GM18520 (cell line): ENCODE results near the gene PPP6R1.

Experiments used
- ATAC-seq: cut with Tn5 transposase; IDR thresholded peaks from one replicate; pipeline ENCODE4 v1.9.1; 2021; ENCODE audit not compliant: unreplicated experiment

PPP6R1 gene

DNA sequence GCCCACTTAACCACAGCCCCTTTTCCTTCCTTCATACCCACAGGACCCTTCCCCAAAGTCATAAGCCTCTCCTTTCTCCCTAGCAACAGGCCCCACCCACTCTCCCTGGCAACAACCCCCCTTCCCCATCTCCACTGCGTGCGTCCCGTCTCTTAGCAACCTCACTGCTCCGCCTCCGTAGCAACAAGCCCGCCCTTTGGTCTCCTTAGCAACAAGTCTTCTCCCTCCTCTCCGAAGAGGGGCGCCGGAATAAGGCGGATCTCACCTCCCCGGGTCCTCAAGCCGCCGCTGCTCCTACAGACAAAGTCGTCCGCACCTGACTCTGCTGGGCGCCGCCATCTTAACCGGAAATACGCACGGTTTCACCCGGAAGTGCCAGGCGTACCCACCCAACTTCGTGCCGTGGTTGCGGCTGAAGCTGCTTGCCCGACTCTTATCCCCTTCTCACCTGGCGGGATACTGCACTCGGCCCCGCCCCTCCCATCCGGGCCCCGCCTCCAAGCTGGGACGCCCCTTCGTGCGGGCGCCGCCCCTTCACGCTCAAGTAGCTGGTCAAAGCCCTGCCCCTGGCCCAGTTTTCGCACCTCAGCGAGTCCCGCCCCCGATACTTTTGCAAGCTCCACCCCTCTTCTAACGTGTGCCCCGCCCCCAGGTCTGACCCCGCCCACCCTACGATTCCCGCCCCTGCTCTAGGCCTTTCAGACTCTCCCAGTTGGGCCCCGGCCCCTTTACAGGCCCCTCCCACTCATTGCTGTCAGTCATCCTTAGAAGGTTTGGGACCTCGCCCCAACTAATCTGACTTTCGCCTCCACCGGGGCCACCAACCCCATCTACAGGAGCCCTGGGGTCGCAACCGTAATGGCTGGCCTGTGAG, 21.2 kb upstream of the PPP6R1 start, which contains the start of gene HSPBP1:
TSS of gene HSPBP1 (minus strand) at position 341 of the 874 bp plus-strand sequence. CDS start 502 bp downstream, outside the sequence.
- ATAC-seq: peak; percentile 60

DNA sequence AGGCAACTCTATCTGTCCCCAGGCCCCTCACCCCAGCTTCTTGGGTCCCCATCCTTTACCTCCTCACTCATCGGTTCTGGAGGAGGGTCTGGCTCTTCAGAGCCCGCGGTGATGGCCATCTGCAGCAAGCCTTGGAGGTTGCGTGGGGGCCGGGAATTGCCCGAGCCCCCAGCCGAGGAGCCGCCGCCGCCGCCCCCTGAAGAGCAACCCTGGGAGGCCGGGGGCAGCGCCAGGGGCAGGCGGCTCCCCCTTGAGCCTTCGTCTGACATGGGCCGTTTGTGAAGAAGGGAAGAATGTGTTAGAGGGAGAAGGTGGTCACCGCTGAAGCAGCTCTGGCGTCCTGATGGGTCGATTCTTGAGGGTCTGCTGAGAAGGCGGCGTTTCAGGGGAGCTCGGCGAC, 20.5 kb upstream of the PPP6R1 start:
- no peak for ATAC-seq

DNA sequence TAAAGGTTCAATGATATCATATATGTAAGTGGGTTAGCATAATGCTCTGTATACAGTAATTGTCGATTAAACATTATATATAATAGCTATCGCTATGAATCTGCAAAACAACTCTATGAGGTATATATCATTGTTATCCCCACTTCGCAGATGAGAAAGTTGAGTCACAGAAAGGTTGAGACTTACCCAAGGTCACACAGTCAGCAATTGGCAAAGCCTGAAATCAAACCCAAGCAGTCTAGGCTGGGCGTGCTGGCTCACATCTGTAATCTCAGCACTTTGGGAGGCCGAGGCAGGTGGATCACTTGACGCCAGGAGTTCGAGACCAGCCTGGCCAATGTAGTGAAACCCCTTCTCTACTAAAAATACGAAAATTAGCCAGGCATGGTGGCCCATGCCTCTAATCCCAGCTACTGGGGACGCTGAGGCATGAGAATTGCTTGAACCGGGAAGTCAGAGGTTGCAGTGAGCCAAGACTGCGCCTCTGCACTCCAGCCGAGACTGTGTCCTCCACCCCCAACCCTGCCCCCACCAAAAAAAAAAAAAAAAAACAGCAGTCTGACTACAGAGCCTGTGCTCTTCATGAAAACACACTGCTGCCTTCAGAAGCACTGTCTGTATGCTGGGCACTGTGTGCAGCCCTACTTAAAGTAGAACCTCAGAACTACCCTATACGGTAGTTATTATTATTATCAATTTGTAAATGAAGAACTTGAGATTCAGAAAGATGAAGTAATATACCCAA, 19.7 kb upstream of the PPP6R1 start:
- no peak for ATAC-seq

DNA sequence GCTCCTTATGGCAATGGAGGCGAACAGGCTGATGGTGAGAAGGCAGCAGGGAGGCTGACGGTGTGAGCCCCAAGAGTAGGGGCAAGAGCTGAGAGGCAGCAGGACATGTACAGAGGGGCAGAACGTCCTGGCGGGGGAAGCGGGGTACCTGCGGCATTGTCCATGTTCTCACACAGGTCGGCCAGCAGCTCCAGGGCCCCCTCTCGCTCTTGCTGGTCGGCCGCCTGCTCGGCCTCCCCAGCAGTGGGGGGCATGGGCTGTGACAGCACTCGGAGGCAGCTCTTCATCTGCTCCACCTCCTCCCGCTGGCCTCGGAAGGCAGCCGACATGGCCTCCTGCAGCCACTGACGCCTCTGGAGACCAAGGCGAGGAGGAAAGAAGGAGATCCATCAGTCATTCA, 18.7 kb upstream of the PPP6R1 start:
- no peak for ATAC-seq

DNA sequence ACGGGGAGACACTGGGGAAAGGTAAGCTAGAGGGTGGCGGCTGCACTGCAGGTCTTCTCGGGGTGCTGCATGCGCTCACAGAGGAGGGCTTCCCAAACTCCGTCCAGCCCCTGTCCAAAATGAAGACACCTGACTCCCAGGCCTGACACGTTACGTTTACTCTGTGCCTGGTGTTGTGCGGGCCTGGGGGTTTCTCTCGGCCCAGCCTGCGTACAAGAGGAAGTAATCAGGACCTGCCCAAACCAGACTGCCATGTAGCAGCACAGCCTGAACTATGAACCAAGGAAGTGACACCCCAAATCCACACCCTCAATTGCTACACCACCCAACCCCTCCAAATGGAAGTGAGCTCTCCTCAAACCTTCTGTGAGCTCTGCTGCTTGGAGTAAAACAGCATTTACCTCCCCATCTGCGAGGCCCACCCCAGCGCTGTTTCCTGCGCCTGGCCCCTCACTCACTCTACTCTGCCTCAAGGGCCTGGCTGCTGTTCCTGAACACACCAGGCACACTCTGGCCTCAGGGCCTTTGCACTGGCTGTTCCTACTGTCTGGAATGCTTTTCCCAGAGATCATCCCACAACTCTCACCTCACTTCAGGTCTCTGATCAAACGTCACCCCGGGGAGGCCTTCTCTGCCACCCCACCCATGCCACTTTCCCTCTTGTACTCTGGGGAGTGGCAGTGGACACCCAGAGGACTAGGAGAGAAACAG, 18.1 kb upstream of the PPP6R1 start:
- ATAC-seq: no peak

DNA sequence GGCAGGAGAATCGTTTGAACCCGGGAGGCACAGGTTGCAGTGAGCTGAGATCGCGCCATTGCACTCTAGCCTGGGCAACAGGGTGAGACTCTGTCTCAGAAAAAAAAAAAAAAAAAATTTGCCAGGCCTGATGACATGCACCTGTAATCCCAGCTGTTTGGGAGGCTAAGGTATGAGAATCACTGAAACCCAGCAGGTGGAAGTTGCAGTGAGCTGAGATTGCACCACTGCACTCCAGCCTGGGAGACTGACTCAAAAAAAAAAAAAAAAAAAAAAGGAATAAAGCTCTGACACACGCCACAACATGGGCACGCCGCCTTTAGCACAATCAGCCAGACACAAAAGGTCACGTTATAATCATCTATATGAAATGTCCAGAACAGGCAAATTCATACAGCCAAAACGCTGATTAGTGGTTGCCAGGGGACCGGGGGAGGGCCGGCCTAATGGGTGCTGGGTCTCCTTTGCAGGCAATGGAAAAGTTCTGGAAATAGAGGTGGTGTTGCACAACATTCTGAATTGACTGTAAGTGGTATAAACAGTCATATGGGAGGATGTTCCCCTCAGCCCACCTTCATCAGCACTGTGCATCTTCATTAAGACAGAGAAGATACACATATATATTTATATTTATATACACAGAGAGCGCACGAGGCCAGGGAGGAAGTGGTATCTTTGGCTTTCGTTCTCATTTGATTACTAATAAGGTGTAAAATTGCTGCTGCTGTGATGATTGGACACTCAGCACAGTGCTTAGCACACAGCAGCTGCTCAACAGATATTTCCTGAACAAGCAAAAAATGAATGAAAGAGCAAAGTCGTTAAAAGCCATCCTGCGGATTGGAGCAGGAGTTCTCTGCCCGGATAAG, 17.3 kb upstream of the PPP6R1 start:
- peak; percentile 44 for ATAC-seq

DNA sequence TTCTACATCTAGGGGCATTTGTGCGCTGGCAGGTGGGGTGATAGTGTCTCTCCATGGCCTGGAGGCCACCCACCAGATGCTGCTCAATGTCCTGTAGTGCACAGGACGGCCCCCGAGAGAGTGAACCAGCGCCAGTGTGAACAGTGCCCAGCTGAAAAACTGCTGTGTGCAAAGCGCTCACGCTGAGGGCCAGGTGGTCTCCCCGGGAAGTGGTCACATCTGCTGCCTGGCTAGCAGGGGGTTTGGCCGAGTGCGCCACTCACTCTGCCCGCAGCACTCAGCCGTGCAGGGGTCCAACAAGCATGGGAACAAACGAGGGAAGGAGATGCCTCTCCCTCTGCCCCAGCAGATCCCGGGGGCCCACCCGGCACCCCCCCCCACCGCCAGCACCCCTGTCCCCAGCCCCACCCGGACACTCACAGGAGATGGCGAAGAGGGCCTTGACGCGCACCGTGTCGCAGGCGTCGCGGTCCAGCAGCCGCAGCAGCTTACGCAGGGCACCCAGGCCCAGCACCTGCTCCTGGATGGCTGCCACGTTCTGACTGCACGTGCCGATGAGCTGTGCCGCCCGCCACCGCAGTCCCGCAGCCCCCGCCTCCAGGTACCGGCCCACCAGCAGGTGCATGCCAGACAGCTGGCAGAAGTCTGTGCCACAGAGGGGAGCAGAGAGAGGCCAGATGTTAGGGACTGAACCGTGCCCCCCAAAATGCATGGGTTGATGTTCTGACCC, 15.3 kb upstream of the PPP6R1 start:
- no peak for ATAC-seq

DNA sequence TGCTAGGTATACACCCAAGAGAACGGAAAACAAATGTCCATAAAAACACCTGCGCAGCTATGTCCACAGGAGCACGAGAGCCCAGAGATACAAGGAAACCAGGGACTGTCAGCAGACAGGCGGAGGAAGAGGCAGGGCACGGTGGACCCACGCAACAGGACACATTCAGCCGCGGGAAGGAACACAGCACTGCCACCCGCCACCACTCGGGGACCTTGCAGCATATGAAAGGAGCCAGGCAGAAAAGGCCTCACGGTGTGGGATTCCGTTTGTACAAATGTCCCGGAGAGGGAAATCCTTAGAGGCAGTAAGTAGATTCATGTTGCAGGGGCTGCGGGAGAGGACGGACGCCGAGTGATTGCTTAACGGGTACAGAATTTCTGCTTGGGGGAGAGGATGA, 13.3 kb upstream of the PPP6R1 start:
- ATAC-seq: no peak

DNA sequence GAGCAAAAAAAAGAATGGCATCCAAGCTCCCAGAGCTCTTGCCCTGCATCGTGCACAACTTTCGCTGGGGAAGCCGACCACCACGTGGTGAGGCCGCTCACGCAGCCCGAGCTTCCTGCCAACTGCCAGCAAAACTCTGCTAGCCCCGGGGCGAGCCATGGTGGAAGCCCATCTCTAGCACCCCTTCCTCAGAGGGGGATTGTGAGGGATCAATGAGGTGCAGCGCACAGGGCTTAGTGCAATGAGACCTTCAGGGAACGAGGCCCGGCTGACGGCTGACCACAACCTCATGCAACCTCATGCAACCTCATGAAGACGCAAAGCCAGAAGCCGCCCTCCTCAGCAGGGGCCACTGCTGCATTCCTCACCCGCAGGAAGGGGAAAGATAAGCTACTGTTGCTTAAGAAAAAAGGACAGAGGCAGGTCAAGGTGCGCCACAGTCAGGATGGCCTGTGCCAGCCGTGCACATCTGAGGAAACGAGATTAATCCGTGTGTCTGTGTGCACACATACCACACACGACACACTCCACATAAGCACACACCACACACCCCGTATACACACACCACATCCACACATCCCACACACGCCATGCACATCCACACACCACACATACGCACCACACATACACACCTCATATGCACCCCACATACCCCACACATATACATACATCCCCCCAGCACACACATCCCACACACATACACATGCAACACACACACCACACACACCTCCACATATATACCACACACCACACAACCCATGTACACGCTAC, 11.5 kb upstream of the PPP6R1 start:
- ATAC-seq: no peak

DNA sequence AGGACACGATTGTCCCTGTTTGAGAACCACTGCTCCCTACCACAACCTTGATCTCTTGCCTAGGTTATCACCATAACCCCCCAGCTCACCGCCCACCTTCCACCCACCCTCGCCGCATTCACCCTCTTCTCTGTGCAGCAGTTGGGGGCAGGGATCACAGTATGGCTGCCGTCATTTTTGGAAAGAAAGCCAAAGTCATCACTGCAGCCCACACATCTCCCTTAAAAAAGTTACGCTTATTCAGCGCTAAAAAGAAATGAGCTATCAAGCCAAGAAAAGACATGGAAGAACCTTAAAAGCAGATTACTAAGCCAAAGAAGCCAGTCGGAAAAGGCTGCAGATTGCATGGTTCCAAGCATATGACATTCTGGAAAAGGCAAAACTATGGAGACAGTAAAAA, 10.5 kb upstream of the PPP6R1 start:
- no peak for ATAC-seq

DNA sequence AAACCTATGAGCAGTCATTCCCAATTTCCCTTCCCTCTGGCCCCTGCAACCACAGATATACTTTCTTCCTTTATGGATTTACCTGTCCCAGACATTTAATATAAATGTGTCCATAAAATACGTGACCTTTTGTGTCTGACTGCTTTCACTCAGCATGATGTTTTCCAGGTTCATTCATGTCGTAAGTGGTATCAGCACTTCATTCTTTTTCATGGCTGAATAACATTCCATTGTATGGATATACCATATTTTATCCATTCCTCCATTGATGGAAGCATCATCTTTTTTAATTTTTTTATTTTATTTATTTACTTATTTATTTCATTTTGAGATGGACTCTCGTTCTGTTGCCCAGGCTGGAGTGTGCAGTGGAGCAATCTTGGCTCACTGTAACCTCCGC, 8.0 kb upstream of the PPP6R1 start:
- ATAC-seq: no peak

DNA sequence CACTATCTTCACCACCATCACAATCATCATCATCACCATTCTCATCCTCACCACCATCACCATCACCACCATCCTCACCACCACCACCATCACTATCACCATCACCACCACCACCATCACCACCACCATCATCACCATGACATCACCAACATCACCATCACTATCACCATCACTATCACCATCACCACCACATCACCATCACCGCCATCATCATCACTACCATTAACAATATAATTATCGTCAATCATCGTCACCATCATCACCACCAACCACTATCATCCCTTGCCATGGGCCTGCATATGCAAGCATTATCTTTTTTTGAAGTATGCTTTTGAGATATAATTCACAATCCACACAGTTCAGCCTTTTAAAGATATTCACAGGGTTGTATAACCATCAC, 7.6 kb upstream of the PPP6R1 start:
- ATAC-seq: no peak

DNA sequence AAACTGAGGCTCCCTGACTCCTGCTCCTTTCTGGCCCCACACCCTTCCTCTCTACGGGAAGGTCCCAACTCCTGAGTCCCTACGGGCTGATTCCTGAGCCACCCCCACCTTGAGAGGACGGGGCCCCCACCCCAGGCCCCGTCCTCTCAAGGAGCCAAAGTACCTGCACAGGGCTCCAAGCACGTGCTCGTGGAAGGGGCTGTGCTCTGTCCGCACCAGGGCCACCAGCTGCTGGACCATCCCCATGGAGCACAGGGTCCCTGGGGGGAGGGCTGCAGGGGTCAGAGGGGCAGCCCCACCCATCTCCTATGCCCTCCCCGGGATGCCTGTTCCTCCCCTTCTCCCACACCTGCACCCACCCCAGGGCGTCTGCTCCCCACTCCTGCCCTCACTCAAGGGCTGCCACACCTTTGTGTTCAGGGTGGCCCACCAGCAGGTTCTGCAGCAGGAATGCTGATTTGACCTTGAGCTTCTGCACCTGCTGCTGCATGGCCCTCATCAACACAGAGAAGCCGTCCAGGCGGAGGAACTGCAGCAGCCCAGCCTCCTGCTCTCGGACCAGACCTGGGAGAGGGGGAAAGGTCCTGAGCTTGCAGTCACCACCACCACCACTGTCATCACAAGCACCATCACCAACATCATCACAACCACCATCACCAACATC, 7.0 kb upstream of the PPP6R1 start:
- ATAC-seq: no peak

DNA sequence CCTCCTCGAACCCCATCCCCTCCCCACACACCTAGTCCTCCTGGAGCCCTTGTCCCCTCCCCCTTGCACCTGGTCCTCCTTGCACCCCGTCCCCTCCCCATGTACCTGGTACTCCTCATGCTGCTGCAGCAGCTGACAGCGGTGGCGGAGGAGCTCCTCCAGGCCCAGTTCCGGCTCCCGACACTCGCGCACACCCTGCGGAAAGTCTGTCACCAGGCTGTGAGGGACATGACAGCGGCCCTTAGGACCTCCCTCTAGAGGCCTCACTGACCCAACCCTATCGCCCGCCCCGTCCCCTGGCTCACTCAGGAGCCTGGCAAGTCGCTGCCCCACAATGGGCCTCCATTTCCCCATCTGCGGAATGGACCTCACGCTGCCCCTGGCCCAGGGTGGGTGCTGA, 6.4 kb upstream of the PPP6R1 start:
- ATAC-seq: no peak

DNA sequence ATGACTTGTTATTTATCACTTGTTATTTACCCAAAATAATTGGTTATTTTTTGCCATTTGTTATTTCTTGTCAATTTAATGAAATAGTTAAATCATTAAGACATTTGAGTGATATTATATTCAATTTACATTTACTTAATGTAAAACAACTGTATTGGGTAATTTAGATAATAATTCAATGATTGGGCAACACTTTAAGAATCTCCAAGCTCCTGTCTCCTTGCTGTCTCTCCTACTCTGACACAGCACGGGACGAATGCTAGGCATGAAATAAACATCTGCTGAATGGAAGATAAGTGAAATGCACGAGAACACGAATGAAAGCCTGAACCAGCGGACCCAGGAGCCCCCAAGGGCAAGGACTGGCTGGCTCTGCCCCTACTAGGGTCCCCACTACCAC, 5.7 kb upstream of the PPP6R1 start:
- no peak for ATAC-seq

DNA sequence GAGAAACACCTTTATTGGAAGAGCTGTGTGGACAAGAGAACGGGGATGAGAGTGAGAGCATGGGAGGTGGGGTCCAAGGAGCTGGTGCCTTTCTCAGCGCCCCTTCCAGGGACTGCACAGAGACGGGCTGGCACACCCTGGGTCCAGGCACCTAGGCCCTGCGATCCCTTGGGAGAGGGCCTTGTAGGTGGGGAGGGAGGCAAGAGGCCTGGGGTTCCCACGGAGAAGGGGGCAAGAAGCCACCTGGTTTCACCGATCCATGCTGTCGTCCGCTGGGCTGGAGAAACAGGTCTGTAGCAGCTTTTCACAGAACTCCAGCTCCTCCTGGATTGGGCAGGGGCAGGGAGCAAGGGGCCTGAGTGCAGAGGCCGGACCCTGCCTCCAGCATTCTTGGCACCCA, 3.5 kb upstream of the PPP6R1 start:
- ATAC-seq: no peak

DNA sequence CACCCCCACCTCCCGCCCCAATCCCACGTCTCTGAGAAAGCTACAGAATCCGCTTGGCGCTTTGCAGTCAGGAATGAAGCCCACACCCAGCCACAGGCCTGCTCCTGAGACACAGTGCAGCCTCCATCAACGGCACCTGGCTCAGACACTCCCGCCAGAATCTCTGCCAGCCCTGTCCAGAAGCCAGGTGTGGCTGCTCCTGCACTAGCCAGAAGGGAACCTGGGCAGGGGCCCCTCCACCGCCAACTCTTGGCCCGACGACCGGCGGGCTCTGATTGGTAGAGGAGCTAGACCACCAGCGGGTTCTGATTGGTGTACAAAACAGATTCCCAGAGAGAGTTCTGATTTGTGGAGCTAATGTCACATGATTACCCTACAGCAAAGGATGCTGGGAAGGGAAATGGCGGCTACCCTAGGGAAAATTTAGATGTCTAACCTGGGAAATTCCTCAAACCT, 2.9 kb upstream of the PPP6R1 start:
- no peak for ATAC-seq

DNA sequence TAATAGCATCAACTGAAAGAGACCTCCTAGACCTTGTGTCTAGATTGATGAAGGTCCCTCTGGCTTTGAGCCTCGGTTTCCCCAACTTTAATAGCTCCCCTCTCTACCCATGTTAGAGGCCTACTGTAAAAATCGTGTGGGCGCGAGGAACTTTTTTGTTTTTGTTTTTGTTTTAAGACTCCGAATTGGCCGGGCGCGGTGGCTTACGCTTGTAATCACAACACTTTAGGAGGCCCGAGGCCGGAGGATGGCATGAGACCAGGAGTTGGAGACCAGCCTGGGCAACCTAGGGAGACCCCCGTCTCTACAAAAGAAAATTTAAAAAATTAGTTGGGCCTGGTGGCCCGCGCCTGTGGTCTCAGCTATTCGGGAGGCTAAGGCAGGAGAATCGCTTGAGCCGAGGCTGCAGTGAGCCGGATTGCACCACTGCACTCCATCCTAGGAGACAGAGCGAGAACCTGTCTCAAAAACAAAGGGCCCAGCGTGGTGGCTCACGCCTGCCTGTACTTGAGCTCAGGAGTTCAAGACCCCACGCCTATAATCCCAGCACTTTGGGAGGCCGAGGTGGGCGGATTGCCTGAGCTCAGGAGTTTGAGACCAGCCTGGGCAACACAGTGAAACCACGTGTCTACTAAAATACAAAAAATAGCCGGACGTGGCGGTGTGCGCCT, 858 bp upstream of the PPP6R1 start:
- ATAC-seq: no peak
